ENCODE data around the gene UBR2.

DNA sequence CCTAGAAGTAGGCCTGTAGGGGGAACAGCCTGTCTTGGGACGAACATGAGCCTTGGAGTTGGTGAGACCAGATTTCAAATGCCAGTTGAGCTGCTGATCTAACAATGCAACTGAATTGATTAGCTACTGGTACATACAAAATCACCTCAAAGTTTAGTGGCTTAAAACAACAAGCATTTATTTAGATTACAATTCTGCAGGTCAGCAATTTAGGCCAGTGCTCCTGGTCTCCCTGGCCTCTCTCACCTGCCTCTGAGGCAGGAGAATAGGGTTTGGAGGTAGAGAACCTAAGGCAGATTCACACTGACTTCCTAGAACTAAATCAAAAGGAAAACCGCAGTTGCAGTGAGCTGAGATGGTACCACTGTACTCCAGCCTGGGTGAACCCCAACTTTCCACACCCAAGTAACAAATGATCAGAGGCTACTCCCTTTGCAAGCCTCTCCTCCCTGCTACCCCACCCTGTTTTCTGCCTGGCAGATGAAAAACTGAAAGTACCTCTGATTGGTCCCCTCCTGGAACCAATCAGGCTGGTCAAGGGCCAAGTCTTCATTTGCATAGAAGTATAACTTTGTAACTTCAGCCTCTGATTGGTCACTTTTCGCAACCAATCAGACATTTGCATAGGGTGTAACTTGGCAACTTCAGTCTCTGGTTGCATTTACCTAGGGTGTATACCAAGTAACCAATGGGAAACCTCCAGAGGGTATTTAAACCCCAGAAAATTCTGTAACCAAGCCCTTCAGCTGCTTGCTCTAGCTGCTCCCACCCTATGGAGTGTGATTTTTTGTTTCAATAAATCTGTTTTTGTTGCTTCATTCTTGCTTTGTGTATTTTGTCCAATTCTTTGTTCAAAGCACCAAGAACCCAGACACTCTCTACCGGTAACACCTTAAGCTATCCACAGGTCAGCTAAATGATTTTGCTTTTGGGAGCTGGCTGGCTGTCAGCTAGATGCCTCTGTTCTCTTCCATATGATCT is 8.1 kb upstream of the UBR2 start:
- TF ChIP-seq CREB1 (IDR thresholded peaks at IDR 0.05; ENCODE audit: low read depth) (no peak), TCF12 (IDR thresholded peaks at IDR 0.05; ENCODE audit: low read depth) (no peak), TAF1 (IDR thresholded peaks at IDR 0.05; ENCODE audit: low read depth) (no peak), EP300 (IDR thresholded peaks at IDR 0.05; ENCODE audit: borderline replicate concordance) (no peak), TEAD4 (IDR thresholded peaks at IDR 0.05) (no peak), EGR1 (IDR thresholded peaks at IDR 0.05) (no peak), USF1 (IDR thresholded peaks at IDR 0.05) (no peak), NFIC (IDR thresholded peaks at IDR 0.05) (no peak), YY1 (IDR thresholded peaks at IDR 0.05; ENCODE audit: low read depth) (no peak), FOXM1 (IDR thresholded peaks at IDR 0.05; ENCODE audit: borderline replicate concordance, low read depth) (no peak), RAD21 (IDR thresholded peaks at IDR 0.05; ENCODE audit: low read depth) (no peak), ZBTB7A (IDR thresholded peaks at IDR 0.05; ENCODE audit: low read depth) (no peak)
- TF ChIP-seq, protein P1, sequence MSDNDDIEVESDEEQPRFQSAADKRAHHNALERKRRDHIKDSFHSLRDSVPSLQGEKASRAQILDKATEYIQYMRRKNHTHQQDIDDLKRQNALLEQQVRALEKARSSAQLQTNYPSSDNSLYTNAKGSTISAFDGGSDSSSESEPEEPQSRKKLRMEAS (IDR thresholded peaks at IDR 0.05), result no peak
